ENCODE measurements around the gene IFT88. TPM values are rescaled to one million over a fixed set of nuclear protein-coding genes. Genes with fewer than 3 reads are reported as not detected.

Gene IFT88
- polyA plus RNA-seq, 1 donor from 2014 or later, result 32.7 TPM

DNA sequence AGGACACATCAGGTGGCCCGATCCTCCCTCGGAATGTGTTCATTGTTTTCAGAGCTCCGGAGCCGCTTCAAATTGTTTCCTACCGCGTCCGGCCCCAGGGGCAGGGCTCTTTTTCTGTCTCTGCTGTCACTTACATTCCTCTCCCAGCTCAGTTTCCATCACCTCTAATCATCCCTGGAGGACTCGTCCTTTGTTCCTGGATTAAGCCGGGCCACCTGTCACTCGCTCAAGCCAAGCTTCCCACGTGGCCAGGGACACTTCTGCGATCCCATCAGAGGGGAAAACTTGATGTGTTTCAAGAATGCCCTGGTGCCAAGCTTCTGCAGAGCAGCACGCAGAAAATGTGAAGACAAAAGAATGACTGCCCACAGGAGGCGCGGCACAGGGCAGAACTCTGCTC, 150.0 kb downstream of the IFT88 start:
- Histone ChIP-seq H3K27ac (ENCODE audit: low read length) (no peak overlapping the region), H3K9me3 (ENCODE audit: low read length) (no peaks in the 10 kb centered on the region), H3K27me3 (ENCODE audit: insufficient read depth, low read depth, low read length) (peaks cover 7% of the 10 kb centered on the region), H3F3A (ENCODE audit: insufficient read depth, low read length, poor library complexity, severe bottlenecking) (no peaks in the 10 kb centered on the region), H3K9ac (ENCODE audit: low read length) (no peak overlapping the region), H2AFZ (ENCODE audit: low read depth, low read length) (no peak overlapping the region), H3K4me2 (ENCODE audit: low read length) (no peak overlapping the region), H3K4me3 (ENCODE audit: low read length) (no peak overlapping the region), H3K79me2 (replicated peaks; ENCODE audit: insufficient read depth, low read length) (no peaks in the 10 kb centered on the region), H4K20me1 (ENCODE audit: insufficient read depth) (no peaks in the 10 kb centered on the region), H3K9me2 (ENCODE audit: insufficient read depth, low read length) (no peaks in the 10 kb centered on the region), H3K36me3 (ENCODE audit: insufficient read depth, low read length) (no peaks in the 10 kb centered on the region)
- TF ChIP-seq REST (IDR thresholded peaks at IDR 0.05; ENCODE audit: borderline replicate concordance), result no peak
- TF ChIP-seq MXI1 (conservative IDR thresholded peaks at IDR 0.05; ENCODE audit: poor library complexity, severe bottlenecking), result no peak
- TF ChIP-seq TAF1 (IDR thresholded peaks at IDR 0.05; ENCODE audit: low read depth), result no peak
- TF ChIP-seq, protein P1, sequence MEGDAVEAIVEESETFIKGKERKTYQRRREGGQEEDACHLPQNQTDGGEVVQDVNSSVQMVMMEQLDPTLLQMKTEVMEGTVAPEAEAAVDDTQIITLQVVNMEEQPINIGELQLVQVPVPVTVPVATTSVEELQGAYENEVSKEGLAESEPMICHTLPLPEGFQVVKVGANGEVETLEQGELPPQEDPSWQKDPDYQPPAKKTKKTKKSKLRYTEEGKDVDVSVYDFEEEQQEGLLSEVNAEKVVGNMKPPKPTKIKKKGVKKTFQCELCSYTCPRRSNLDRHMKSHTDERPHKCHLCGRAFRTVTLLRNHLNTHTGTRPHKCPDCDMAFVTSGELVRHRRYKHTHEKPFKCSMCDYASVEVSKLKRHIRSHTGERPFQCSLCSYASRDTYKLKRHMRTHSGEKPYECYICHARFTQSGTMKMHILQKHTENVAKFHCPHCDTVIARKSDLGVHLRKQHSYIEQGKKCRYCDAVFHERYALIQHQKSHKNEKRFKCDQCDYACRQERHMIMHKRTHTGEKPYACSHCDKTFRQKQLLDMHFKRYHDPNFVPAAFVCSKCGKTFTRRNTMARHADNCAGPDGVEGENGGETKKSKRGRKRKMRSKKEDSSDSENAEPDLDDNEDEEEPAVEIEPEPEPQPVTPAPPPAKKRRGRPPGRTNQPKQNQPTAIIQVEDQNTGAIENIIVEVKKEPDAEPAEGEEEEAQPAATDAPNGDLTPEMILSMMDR (IDR thresholded peaks at IDR 0.05; ENCODE audit: poor library complexity, severe bottlenecking), result no peak
- no peak for TF ChIP-seq RAD21 (conservative IDR thresholded peaks at IDR 0.05)
- no peak for TF ChIP-seq EZH2 (IDR thresholded peaks at IDR 0.05; ENCODE audit: borderline replicate concordance, insufficient read depth, low read length, poor library complexity, severe bottlenecking)
- no peak for TF ChIP-seq POLR2AphosphoS5 (IDR thresholded peaks at IDR 0.05)
- TF ChIP-seq EP300 (conservative IDR thresholded peaks at IDR 0.05; ENCODE audit: poor library complexity, severe bottlenecking), result no peak
- no peak for TF ChIP-seq SMC3 (conservative IDR thresholded peaks at IDR 0.05; ENCODE audit: poor library complexity)

DNA sequence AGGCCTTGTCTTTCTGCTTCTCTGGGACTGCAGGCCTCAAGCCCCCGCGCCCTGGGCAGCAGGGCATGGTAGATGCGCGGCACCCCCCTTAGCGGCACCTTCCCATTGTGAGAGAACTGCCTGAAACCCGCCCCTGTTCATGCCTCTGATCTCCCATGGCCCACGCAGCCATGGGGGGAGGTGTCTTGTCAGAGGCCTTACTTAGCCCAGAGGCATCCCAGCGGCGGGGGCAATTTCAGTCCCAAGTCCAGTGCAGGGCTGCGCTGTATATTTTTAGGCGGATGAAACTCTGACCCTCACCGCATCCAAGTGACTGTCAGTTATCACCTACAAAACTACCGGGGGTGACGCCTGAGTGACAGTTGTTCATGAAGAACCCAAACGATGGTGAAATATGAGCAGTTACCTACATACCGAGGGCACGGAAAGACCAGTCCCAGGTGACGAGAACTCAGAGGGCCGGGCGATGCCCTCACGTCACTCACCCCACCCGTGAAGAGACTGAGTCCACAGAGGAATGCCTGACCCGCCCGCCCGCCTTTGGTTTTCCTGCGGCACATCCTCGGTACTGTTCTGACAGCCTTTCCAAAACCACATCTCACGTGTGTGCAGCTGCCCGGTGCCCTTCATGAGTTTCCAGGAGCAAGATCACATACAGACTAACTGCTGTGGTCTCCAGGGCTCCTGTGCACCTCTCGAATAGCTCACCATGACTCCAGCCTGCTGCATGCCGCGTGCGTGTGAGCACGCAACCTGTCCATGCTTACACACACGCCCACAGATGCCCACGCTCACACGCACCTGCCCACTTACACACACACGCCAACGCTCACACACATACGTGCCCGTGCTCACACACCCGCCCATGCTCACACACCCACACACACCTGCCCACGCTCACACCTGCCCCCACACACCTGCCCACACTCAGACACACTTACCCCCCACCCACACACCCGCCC, 150.9 kb downstream of the IFT88 start:
- Histone ChIP-seq H4K20me1 (ENCODE audit: insufficient read depth) (no peaks in the 10 kb centered on the region), H3K9me3 (ENCODE audit: low read length) (no peaks in the 10 kb centered on the region), H2AFZ (ENCODE audit: low read depth, low read length) (no peak overlapping the region), H3K4me2 (ENCODE audit: low read length) (no peak overlapping the region), H3K9ac (ENCODE audit: low read length) (no peak overlapping the region), H3K36me3 (ENCODE audit: insufficient read depth, low read length) (no peaks in the 10 kb centered on the region), H3K79me2 (replicated peaks; ENCODE audit: insufficient read depth, low read length) (no peaks in the 10 kb centered on the region), H3K27ac (ENCODE audit: low read length) (no peak overlapping the region), H3F3A (ENCODE audit: insufficient read depth, low read length, poor library complexity, severe bottlenecking) (no peaks in the 10 kb centered on the region), H3K9me2 (ENCODE audit: insufficient read depth, low read length) (no peaks in the 10 kb centered on the region), H3K27me3 (ENCODE audit: insufficient read depth, low read depth, low read length) (peaks cover 8% of the 10 kb centered on the region), H3K4me3 (ENCODE audit: low read length) (no peak overlapping the region)
- no peak for TF ChIP-seq POLR2AphosphoS5 (IDR thresholded peaks at IDR 0.05)
- TF ChIP-seq SMC3 (conservative IDR thresholded peaks at IDR 0.05; ENCODE audit: poor library complexity), result no peak
- TF ChIP-seq, protein P1 (IDR thresholded peaks at IDR 0.05; ENCODE audit: poor library complexity, severe bottlenecking), result no peak
- no peak for TF ChIP-seq EP300 (conservative IDR thresholded peaks at IDR 0.05; ENCODE audit: poor library complexity, severe bottlenecking)
